NCI-H2107 treated with DMSO at 0.1 percent for 48 hours (cell line): ENCODE measurements around the gene PLA2G4E.

Experiments
- DNase-seq: peaks from one replicate; lab custom pipeline; 2025; ENCODE audit not compliant: unreplicated experiment; lab: John Stamatoyannopoulos, UW

PLA2G4E gene

DNA sequence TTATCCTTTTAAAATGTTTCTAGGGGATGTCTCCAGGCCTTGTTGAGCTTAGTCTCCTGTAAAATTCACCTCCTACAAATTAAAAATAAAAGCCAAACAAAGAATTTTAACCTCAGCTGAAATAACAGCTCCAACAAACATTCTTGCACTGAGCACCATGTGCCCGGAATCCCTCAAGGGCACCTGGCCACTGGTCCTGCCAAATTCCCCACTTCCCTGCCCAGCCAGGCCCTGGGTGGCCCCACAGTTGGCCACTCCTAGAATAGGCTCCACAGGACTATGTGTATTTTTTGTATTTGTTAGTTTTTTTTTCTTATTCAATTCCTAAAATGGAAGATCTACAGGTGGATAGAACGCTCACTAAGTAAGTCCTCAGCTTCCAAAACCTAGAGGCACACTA lies 33.1 kb upstream of the PLA2G4E start:
- DNase-seq: no peak

DNA sequence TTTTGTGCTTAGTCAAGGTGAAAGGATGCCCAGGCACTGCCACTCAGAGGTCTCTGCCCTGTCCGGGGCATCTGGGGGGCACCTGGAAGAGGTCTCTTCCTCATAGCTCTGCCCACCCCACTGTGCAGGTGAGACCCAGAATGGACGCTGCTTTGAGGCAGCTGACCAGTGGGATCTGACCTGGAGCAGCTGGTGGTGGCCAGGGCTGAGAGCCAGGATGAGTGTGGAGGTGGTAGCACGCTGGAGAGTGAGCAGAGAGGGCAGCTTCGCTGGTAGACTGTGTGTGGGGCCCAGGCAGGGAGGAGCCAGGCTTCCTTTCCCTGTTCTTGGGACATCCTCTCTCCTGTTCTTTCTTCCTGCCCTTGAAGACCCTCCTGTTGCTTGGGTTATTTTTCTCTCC lies 32.2 kb upstream of the PLA2G4E start:
- no peak for DNase-seq

DNA sequence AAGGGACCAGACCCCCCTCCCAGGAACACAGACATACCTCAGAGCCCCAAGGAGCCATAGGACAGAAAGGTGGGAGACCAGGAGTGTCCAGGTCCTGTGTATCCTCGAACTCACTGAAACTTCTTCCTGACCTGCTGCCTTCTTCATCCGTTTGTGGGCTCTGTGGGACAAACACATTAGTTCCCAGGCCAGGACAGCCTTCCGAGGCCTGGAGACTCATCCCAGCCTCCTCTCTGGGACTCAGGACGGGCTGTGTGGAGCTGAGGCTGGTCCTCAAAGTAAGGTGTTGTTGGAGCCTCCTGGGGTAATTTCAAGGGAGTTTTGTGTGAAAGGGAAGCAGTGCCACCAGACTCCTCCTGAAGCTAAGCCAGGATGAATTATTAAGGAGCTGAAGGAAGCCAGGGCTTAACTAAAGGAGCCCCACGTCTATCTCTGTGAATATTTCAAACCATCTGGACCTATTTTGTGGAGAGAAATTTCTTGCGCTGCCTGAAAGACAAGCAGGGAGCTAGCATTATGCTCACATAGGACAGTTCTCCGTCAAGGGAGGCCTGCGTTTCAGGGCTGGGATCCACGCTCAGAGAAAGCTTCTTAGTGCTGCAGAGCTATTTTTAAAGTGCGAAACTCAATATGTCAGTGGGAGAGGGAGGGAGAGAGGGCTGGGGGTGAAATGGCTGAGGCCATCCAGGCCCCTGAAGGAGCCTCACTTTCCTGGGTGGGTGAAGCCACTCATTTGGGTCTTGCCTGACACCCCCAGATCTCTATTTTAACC lies 29.8 kb upstream of the PLA2G4E start:
- no peak for DNase-seq

DNA sequence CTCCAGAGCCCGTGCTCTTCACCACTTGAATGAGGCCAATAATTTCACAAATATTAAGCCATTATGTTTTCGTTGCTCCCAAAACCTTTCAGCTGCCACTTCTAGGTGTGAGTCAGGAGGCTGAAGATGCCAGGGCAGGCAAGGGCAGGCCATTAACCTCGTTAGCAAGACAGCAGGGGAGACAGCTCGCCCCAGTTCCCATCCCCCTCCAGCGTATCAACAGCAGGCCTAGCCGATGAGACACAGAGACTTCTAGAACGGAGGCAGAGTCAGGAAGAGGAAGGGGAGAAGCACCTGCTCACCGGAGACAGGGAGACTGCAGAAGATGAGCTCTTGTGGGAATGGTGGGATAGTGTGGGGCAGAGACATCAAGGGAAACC lies 28.0 kb upstream of the PLA2G4E start:
- no peak for DNase-seq

DNA sequence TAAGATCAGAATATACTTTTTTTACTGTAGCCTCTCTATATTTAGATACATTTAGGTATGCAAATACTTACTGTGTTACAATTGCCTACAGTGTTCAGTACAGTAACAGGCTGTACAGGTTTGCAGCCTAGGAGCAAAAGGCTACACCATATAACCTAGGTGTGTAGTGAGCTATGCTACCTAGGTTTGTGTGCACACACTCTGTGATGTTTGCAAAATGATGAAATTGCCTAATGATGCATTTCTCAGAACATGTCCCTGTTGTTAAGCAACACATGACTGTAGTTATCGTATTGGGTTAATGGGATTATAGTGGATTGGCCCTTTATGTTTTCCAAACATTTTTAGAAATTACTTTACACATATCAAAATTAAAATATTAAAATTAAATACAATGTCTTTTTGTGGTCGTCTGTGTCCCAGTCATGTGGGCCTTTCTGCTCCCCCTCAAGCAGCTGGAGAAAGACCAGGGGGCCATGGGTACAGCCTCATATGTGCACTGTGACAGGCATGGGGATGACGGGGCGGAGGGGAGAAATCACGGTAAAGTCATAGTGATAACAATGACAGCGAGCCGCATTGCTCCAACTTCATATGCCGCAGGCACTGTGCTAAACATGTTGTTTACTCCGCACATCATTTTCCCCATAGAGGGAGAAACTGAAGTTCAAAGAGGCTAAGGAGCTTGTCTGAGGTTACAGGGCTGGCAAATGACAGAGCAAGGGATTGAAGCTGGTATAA lies 27.4 kb upstream of the PLA2G4E start:
- DNase-seq: no peak

DNA sequence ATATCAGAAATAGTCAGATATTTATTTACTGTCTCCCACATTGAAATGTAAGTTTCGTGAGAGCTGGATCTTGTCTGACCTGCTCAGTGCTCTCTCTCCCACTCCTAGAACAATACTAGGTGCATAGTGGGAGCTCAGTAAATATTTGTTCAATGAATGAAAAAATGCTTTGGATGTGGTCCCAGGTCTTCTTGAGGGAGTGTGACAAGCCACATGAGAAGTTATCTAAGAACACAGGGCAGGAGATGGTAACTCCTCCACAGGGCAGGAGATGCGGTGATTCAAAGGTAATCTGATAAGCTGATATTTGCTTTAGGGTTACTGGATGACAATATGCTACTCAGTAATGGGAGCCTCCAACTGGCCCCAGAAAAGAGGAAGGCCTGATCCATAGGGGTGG lies 25.8 kb upstream of the PLA2G4E start:
- DNase-seq: no peak

DNA sequence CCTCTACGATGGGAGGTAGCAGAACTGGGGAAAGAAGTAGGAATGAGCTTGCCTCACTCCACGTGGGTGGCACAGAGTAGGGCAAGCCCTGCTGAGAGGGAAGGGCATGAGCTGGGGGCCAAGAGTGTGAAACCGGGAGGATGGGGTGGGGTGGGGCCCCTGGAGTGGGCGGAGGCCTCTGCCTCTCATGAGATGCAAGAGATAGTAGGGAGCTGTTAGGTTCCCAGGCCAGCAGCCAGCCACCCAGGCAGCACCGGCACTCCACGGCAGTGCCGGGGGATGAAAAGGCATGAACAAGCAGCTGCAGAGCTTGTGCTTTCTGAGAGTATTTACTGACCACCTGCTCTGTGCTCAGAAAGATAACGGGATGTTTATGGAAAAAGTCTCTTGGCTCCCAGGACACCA lies 24.4 kb upstream of the PLA2G4E start:
- no peak for DNase-seq

DNA sequence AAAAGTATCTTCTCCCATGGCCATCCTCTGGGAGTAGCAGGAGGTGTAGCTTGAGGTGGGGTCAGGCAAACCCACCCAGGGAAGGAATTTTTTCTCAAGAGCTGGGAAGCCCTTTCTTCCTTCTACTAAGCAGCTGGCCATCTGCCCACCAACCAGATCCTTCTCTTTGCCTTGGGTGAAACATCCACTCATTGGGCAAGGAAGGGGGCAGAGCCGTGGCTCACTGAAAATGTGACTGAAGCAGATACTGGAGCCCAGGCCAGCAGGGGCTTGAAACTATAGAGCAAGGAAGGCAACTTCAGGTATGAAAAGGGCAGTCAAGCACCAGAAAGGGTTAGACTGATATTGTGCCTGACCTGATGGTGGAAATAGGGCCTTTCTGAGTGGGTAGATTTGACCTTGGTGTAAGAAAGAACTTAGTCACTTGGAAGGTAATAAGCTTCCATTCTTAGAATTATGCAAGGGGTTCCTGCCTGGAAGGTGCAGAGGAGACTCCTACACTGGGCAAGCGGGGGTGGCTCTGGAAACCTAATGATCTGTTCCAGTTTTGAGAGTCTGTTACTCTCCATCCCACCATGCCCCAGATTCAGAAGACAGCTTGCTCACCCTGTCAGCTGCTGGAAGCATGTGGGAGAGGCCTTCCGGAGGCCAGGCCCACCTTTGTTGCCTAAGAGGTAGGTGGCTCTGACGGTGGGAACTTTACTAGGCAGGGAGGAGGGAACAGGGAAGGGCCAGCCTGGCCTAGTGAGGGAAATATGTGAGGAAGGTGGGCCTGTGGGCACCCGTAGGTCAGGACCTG lies 22.0 kb upstream of the PLA2G4E start:
- DNase-seq: no peak

DNA sequence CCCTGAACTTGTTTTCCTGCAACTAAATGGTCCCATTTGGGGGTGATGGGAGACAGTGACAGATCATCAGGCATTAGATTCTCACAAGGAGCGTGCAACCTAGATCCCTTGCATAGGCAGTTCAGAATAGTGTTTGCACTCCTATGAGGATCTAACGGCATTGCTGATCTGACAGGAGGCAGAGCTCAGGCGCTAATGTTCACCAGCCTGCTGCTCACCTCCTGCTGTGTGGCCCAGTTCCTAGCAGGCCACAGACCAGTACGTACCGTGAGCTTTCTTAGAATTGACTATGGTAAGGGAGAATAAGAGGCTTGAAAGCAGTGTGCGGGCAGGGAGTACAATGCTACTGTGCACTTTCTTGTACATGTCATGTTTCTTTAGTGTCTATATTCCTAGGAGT lies 17.6 kb upstream of the PLA2G4E start:
- DNase-seq: no peak

DNA sequence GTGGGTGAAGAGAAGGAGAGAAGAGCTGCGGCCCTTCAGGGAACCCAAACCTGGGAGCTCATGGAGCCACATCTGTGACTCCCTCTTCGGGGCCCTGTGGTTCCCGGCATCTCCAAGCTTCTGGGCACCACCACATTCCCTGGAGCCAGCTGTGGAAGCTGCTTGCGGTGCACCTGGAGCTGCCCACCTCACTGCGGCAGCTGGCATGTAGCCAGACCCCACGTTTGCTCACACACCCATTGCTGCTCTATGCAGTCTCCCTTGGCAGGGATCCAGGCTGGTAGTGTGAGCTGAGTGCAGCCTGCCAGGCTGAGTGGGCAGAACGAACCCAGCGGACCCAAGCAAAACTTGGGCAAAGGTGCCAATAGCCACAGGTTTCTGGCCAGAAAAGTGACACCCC lies 16.8 kb upstream of the PLA2G4E start:
- no peak for DNase-seq

DNA sequence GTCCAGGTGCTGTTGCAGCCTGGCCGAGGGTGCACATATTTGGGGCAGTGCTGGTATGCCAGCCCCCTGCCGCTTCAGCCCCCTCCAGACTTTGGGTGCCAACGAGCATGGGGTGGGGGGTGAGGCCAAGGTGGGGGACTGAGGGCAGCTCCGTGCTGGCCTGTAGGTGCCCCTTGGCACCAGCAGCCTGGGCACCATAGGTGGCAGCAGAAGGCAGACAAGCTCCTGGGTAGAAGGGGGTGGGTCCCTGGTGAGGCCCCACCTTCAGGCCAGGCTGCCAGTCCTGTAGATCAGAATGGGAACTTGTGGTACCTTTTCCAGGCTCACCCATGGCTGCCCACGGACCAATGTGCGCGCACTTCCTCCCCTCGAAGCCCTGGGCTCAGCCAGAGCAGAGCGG lies 16.1 kb upstream of the PLA2G4E start:
- no peak for DNase-seq

DNA sequence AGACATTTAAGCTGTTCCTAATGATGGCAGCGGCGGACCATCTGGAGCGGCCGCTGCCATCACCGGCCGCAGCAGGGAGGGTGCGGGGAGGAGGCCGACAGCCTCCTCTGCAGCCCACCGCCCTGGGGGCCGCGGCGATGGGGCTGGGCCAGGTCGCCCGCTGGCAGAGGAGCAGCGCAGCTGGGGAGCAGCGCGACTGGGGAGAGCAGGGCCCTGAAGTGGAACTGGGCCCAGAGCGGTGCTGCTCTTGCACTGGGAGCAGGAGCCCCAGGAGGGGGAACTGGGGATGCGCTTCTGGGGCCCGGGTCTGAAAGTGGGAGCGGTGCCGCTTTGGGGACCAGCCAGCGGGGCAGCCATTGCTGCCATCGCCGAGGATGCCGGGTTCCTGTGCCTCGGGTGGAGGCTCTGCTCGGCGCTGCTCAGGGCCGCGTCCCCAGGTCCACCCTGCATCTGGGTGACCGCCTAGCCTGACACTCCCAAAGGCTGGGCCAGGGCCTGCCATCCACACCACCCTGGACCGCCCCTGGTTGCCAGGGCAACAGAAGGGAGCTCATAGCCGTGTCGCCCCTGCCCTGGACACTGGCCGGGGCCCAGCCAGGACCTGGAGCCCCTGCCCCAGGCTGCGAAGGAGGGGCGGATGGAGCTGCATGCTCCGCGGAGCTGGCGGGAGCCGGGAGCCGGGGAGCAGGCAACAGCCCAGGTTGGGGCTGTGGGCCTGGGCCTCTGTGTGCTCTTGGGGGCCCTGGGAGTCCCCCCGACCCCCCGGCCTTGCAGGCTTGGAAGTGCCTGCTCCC lies 15.5 kb upstream of the PLA2G4E start:
- no peak for DNase-seq

DNA sequence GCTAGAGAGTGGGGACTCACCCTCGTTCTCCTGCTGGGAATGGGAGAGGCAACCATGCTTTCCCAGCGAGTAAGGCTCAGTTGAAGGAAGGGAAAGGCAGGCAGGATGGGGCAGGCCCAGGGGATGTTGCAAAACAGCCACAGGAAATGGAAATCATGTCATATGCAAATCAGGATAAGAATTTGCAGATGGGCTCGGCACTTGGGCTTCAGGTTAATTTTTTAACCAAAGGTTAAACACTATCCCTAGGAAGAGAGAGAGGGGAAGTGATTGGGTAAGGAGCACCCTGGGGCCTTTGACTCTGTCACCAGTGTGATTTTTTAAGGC lies 14.6 kb upstream of the PLA2G4E start:
- no peak for DNase-seq

DNA sequence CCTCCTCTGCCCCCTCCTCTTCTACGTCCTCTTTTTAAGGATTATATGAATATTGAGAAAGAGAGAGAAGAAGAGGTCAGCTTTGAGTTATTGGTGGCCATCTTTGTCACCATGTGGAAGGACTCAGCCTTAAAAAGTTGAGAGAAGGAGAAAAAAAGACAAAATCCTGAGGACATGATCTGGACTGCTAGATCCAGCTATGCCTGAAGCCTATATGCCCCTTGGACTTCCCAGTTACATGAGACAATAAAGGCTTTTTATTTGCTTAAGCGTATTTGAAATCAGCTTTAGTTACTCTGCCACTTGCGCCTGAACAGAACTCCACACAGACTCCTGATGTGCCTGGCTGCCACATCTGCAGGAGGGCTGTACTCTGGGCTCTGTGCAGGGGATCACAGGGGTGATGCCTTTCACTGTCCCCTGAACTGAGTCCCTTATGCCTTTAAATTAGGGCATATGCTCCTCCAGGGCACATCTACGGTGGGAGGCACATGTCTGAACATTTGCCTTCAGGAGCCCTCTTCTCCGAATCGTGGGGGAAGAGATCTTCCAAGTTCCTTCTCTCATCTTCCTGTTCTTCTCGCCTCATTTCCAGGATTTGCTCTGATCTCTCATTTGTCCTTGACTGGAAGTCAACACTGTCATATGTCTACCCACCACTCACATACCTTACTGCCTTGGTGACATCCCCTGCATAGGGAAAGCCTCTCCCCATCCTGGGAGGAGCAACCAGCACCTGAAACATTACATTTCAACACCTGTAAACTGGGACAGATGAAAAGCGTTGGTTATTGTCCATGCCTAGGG lies 14.0 kb upstream of the PLA2G4E start:
- DNase-seq: no peak

DNA sequence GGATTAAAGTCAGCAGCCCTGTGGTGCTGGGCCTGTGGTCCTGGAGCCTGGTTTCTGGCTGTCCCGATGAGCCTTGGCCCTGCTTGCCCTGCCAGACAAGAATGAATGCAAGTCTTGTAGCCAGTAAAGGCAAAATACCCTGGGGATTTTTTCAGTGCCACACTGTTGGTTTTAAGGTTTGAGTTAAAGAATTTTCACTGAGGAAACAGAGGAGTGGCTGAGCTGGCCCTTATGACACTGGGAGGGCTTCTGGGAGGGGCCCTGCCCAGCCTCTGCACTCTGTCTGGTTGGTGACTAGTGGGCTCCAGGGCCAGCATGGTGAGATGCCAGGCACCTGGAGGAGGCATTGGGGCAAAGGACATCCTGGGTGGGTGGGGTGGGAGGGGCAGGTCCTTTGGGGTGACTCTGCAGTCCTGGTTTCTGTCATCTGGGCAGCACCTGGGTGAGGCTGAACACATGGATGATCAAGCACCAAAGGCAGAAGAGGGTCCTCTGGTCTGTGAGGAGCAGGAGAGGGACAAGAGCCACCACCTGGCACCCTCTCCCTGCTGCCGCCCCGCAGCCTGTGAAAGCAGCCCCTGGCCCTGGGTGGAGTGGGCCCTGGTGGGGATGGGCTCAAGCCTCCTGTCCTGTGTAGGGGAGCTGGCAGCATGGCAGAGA lies 12.5 kb upstream of the PLA2G4E start:
- DNase-seq: no peak

DNA sequence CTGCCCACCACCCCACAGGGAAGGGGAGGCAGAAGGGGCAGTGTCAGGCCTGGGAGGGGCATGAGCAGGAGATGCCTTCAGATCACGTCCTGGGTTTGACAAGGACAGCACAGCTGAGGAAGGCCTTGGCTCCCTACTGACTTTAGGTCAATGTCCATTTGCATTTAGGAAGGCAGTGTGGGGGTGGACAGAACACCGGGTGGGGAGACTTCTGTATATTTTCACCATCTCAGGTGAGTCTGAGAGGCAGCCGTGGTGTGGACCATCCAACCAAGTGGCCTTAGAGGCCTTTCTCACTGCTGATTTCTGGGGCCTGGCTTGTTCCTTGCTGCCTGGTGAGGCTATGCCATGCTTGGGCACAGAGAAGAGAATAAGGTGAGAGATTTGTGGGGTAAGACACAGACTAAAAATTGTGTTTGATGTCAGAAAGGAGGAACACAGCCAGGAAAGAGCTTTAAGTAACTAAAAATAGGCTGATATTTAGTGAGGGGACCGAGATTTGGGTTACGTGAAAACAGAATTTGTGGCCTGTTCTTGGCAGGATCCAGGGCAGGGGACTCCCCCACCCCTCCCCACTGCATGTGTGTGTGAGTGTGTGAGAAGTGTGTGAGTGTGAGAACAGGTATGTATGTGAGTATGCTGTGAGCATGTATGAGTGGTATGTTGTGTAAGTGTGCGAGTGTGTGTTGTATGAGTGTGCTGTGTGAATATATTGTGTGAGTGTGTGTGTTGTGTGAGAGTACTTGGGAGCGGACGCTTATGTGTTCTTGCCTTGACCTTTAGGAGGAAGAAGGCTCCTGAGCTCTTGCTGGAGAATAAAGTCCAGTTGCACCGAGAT lies 11.8 kb upstream of the PLA2G4E start:
- DNase-seq: no peak

DNA sequence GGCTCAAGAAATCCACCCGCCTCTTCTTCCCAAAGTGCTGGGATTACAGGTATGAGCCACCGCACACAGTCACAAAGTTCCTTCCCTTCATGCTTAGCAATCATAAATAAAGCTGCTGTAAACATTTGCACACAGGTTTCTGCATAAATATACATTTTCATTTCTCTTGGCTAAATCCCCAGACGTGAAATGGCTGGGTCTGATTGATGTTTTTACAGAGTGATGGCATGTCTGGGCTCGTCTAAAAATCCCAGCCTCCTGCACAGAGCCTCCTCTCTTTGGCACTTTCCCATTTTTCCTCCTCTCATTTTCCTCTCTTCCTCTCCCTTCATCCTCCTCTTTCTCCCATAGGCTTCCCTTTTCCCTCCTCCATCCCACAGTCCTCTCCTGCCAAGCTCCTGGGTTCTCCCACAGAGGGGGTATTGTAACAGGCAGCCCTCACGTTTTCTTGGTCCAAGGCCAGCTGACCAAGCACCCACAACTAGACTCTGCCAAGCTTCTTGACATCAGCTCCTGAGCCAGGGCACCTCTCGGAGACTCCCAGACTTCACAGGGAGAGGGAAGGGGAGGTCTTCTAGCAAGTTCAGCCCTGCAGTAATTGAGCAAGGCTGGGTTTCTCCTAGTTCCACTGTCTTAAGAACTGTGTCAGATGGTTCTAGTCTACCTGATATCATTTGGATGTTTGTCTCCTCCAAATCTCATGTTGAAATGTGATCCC lies 10.5 kb upstream of the PLA2G4E start:
- DNase-seq: no peak

DNA sequence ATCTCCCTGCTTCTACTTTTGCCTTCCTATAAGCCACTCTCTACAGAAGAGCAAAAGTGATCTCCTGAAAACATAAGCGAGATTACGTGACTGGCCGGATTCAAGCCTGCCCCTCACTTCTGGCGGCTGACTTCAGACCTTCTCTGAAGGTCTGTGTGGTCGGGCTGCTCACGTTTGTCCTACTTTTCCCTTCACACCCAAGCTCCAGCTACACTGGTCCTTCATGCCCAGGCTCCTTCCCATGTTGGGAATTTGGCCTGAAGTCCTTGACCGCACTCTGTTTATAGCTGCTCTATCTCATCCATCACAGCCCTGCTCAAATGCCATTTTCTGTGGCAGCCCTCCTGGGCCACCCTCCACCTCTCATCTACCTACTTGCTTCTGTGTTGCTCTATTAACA lies 6.7 kb upstream of the PLA2G4E start:
- DNase-seq: no peak
